Urothelium cell line (cell line): Measurements from ENCODE around the gene ATG2B.

Source experiments
- DNase-seq: peaks from one replicate; pipeline ENCODE4 v3.0.0; 2011; ENCODE audit warnings: low spot score, mixed read lengths
- FAIRE-seq: peaks from 2 replicates; lab custom pipeline; 2011; peaks lifted over from hg19 to GRCh38; lab: Jason Lieb, UNC

ATG2B gene

GRCh38 chr14:96231526-96232130 is 131.5 kb downstream of the ATG2B start:
- FAIRE-seq (no peak), DNase-seq (no peak)

- DNase-seq = no peak
- no peak for FAIRE-seq
These were observed 132.1 kb downstream of the ATG2B start for GRCh38 chr14:96231056-96231455.

- no peak for FAIRE-seq
- DNase-seq = no peak
These were observed 133.8 kb downstream of the ATG2B start for GRCh38 chr14:96229315-96229714.
